HEK293 (cell line): ENCODE data around the gene HOXD9.

Experiments
- CTCF ChIA-PET: fragments of 350-600 bp; formaldehyde crosslinking; extraction: SDS; loops from one replicate; lab custom pipeline; 2021; ENCODE audit warnings: antibody characterized with exemption; lab: Yijun Ruan, JAX
- POLR2A ChIA-PET: fragments of 300-600 bp; formaldehyde crosslinking; extraction: SDS; loops from one replicate; lab custom pipeline; 2020; ENCODE audit warnings: antibody characterized with exemption, inconsistent platforms; lab: Yijun Ruan, JAX
- H3K27ac ChIP-seq: fragments of 200-500 bp; sonication (Bioruptor generic); 2 replicates; pipeline ENCODE4 v1.5.1; 2014; ENCODE audit warnings: low read depth, low read length, control low read depth, inconsistent platforms; ENCODE audit errors: extremely low read depth
- H3K36me3 ChIP-seq, 2 experiments: fragments of 200-500 bp in 1 of 2; sonication (Bioruptor generic) in 1 of 2; 1 replicate in 1 of 2; 2 replicates in 1 of 2; pipeline ENCODE4 v1.5.1; 2014 to 2017; ENCODE audit warnings: inconsistent platforms in 2 of 2, low read length in 2 of 2; ENCODE audit not compliant: control insufficient read depth in 2 of 2, insufficient read depth in 1 of 2
- H3K4me1 ChIP-seq: fragments of 200-500 bp; sonication (Bioruptor generic); 2 replicates; pipeline ENCODE4 v1.5.1; 2014; ENCODE audit warnings: mild to moderate bottlenecking, low read length, inconsistent platforms; ENCODE audit not compliant: control insufficient read depth, insufficient read depth
- H3K4me3 ChIP-seq: 2 replicates; pipeline ENCODE4 v1.5.1; 2011; ENCODE audit warnings: low read depth, mild to moderate bottlenecking, control low read depth, low read length, moderate library complexity
- H3K9me3 ChIP-seq: fragments of 200-500 bp; sonication (Bioruptor generic); 2 replicates; pipeline ENCODE4 v1.5.1; 2014; ENCODE audit warnings: low read depth, low read length, inconsistent platforms; ENCODE audit not compliant: control insufficient read depth, insufficient read depth
- BCL11B ChIP-seq: fragments of 450-650 bp; formaldehyde crosslinking; IDR thresholded peaks from 2 replicates; pipeline ENCODE4 v1.5.1; 2016; ENCODE audit warnings: low read depth, missing biosample characterization, missing genetic modification characterization
- FEZF1 ChIP-seq: fragments of 450-650 bp; formaldehyde crosslinking; IDR thresholded peaks from 2 replicates; pipeline ENCODE4 v1.5.1; 2016; ENCODE audit warnings: missing biosample characterization, missing genetic modification characterization
- GLIS1 ChIP-seq: fragments of 450-650 bp; formaldehyde crosslinking; IDR thresholded peaks from 2 replicates; pipeline ENCODE4 v1.5.1; 2016; ENCODE audit warnings: missing biosample characterization, missing genetic modification characterization
- GLIS2 ChIP-seq: fragments of 450-650 bp; formaldehyde crosslinking; IDR thresholded peaks from 2 replicates; pipeline ENCODE4 v1.5.1; 2016; ENCODE audit warnings: missing biosample characterization, missing genetic modification characterization
- PATZ1 ChIP-seq: fragments of 450-650 bp; formaldehyde crosslinking; IDR thresholded peaks from 2 replicates; pipeline ENCODE4 v1.5.1; 2016; ENCODE audit warnings: missing biosample characterization, missing genetic modification characterization
- PRDM10 ChIP-seq: fragments of 450-650 bp; formaldehyde crosslinking; IDR thresholded peaks from 2 replicates; pipeline ENCODE4 v1.5.1; 2016; ENCODE audit warnings: missing biosample characterization, missing genetic modification characterization
- WT1 ChIP-seq: fragments of 450-650 bp; formaldehyde crosslinking; IDR thresholded peaks from 2 replicates; pipeline ENCODE4 v1.5.1; 2016; ENCODE audit warnings: missing biosample characterization, missing genetic modification characterization
- YY1 ChIP-seq: fragments of 450-650 bp; formaldehyde crosslinking; IDR thresholded peaks from 2 replicates; pipeline ENCODE4 v1.5.1; 2018; ENCODE audit warnings: missing biosample characterization, missing genetic modification characterization
- ZNF157 ChIP-seq: fragments of 450-650 bp; formaldehyde crosslinking; IDR thresholded peaks from 2 replicates; pipeline ENCODE4 v1.5.1; 2016; ENCODE audit warnings: missing biosample characterization, missing genetic modification characterization
- ZNF18 ChIP-seq: fragments of 450-650 bp; formaldehyde crosslinking; IDR thresholded peaks from 2 replicates; pipeline ENCODE4 v1.5.1; 2016; ENCODE audit warnings: missing biosample characterization, missing genetic modification characterization
- ZNF280D ChIP-seq: fragments of 450-650 bp; formaldehyde crosslinking; IDR thresholded peaks from 2 replicates; pipeline ENCODE4 v1.5.1; 2016; ENCODE audit warnings: missing biosample characterization, missing genetic modification characterization
- ZNF335 ChIP-seq: fragments of 450-650 bp; formaldehyde crosslinking; conservative IDR thresholded peaks from 2 replicates; pipeline ENCODE4 v1.5.1; 2016; ENCODE audit warnings: missing biosample characterization, missing genetic modification characterization
- ZNF423 ChIP-seq: fragments of 450-650 bp; formaldehyde crosslinking; IDR thresholded peaks from 2 replicates; pipeline ENCODE4 v1.5.1; 2016; ENCODE audit warnings: missing biosample characterization, missing genetic modification characterization
- ZNF513 ChIP-seq: fragments of 450-650 bp; IDR thresholded peaks from 2 replicates; pipeline ENCODE4 v1.5.1; 2018; ENCODE audit warnings: missing biosample characterization, missing genetic modification characterization
- ZNF558 ChIP-seq: fragments of 450-650 bp; formaldehyde crosslinking; IDR thresholded peaks from 2 replicates; pipeline ENCODE4 v1.5.1; 2016; ENCODE audit warnings: missing biosample characterization, missing genetic modification characterization
- ZNF792 ChIP-seq: fragments of 450-650 bp; formaldehyde crosslinking; IDR thresholded peaks from 2 replicates; pipeline ENCODE4 v1.5.1; 2016; ENCODE audit warnings: missing biosample characterization, missing genetic modification characterization

The HOXD9 gene

GRCh38 chr2:176156807-176157498, 34.4 kb downstream of the HOXD9 start, which contains the start of gene HOXD3:
TSS of gene HOXD3 (plus strand) at chr2:176157307. CDS start at chr2:176169115, 11,808 bp downstream.
- POLR2A ChIA-PET = interaction anchor here (1.0 kb wide), 1 partner anchor 497 kb away, joined by 3 read pairs; no protein-coding TSS in a partner anchor
- peaks cover 17% of the 10 kb centered on the region for H3K4me1 ChIP-seq
- peak within 1 kb of the TSS; percentile 48 for H3K4me3 ChIP-seq
- H3K36me3 ChIP-seq = peaks cover 0 to 30% of the 10 kb centered on the region in 2 experiments; a peak in 1 of 3 replicates
- peak within 1 kb of the TSS; percentile 98 for H3K27ac ChIP-seq
- no peak for TF ChIP-seq ZNF280D (tag by site-specific recombination)
- TF ChIP-seq PRDM10 (tag by site-specific recombination) = peak; percentile 92
- no peak for TF ChIP-seq WT1 (tag by site-specific recombination)
- TF ChIP-seq ZNF18 = no peak
- 0 out of 2 replicates have a peak, but pooled peaks have one; percentile 25 for TF ChIP-seq GLIS2 (tag by site-specific recombination)
- peak; percentile 12; the same call in 1 of the 2 replicates for TF ChIP-seq FEZF1
- TF ChIP-seq ZNF423 = no peak
- TF ChIP-seq BCL11B (tag by site-specific recombination) = no peak
- peak; percentile 43 for TF ChIP-seq ZNF513
- no peak for TF ChIP-seq ZNF157 (tag by site-specific recombination)
- TF ChIP-seq ZNF558 (tag by site-specific recombination) = no peak
- peak; percentile 65; the same call in 1 of the 2 replicates for TF ChIP-seq GLIS1
- TF ChIP-seq PATZ1 = no peak
- no peak for TF ChIP-seq ZNF792 (tag by site-specific recombination)
- peak; percentile 63; the same call in 1 of the 2 replicates for TF ChIP-seq YY1
- peak; percentile 42 for TF ChIP-seq ZNF335 (tag by site-specific recombination)
- CTCF ChIA-PET = interaction anchor here (1.2 kb wide), 1 partner anchor 1468 kb away, joined by 4 read pairs; no protein-coding TSS in a partner anchor
- H3K9me3 ChIP-seq = no peaks in the 10 kb centered on the region
